DND-41 (cell line): ENCODE measurements around the gene ANKLE2.
"Not testable (repeated sequence)": the region's sequence is repeated elsewhere in the genome, so short reads cannot be mapped to it uniquely, and the experiment has no call there.

Experiments
- ATAC-seq: fragments of 200-7000 bp; cut with Tn5 transposase; 3 replicates; pipeline ENCODE4 v1.9.1; 2021; ENCODE audit warnings: low read depth; ENCODE audit not compliant: insufficient read depth
- DNase-seq: peaks from one replicate; pipeline ENCODE4 v3.0.0-alpha.2; 2020
- H2AFZ ChIP-seq: 2 replicates; pipeline ENCODE4 v1.6.0; 2012; ENCODE audit warnings: low read depth, low read length
- H3K27ac ChIP-seq: 2 replicates; pipeline ENCODE4 v1.5.1; 2012; ENCODE audit warnings: low read length, inconsistent platforms
- H3K27me3 ChIP-seq: fragments of 200-600 bp; sonication (generic); 2 replicates; pipeline ENCODE4 v1.6.0; 2012; ENCODE audit warnings: low read length, mild to moderate bottlenecking, inconsistent platforms; ENCODE audit not compliant: insufficient read depth, poor library complexity
- H3K36me3 ChIP-seq: 2 replicates; pipeline ENCODE4 v1.5.1; 2012; ENCODE audit warnings: low read length, inconsistent platforms; ENCODE audit not compliant: insufficient read depth
- H3K4me1 ChIP-seq: 2 replicates; pipeline ENCODE4 v1.5.1; 2012; ENCODE audit warnings: mild to moderate bottlenecking, low read length; ENCODE audit not compliant: insufficient read depth
- H3K4me2 ChIP-seq: 2 replicates; pipeline ENCODE4 v1.6.0; 2012; ENCODE audit warnings: mild to moderate bottlenecking, moderate library complexity, low read length, inconsistent platforms; ENCODE audit not compliant: insufficient read depth
- H3K4me3 ChIP-seq, 2 experiments: fragments of 200-600 bp in 1 of 2; shearing (Covaris generic) in 1 of 2; 2 replicates each; pipeline ENCODE4 v1.5.1; 2012 to 2016; ENCODE audit warnings: inconsistent platforms in 2 of 2, low read length in 2 of 2, mild to moderate bottlenecking in 2 of 2, low read depth in 1 of 2, moderate library complexity in 1 of 2
- H3K79me2 ChIP-seq: 2 replicates; pipeline ENCODE4 v1.6.0; 2012; ENCODE audit warnings: low read length, inconsistent platforms; ENCODE audit not compliant: insufficient read depth
- H3K9ac ChIP-seq: 2 replicates; pipeline ENCODE4 v1.6.0; 2012; ENCODE audit warnings: low read depth, mild to moderate bottlenecking, inconsistent platforms, low read length, moderate library complexity
- H3K9me3 ChIP-seq: 2 replicates; pipeline ENCODE4 v1.5.1; 2012; ENCODE audit warnings: low read length, moderate library complexity, mild to moderate bottlenecking, inconsistent platforms; ENCODE audit not compliant: insufficient read depth, severe bottlenecking
- H4K20me1 ChIP-seq: 2 replicates; pipeline ENCODE4 v1.6.0; 2012; ENCODE audit warnings: low read length; ENCODE audit not compliant: insufficient read depth
- EZH2 ChIP-seq: IDR thresholded peaks from 3 replicates; pipeline ENCODE4 v1.6.1; 2012; ENCODE audit warnings: borderline replicate concordance, low read depth, mild to moderate bottlenecking, moderate library complexity, low read length, inconsistent platforms; ENCODE audit not compliant: severe bottlenecking
- TF ChIP-seq, protein P1 (sequence below): IDR thresholded peaks from 2 replicates; pipeline ENCODE4 v1.5.1; 2012; ENCODE audit warnings: borderline replicate concordance, low read length, moderate library complexity, mild to moderate bottlenecking; ENCODE audit not compliant: poor library complexity, severe bottlenecking; ENCODE audit errors: extremely low read depth

ANKLE2 gene

GRCh38 chr12:132795847-132796246 lies 34.2 kb upstream of the ANKLE2 start:
- H3K36me3 ChIP-seq, result peaks cover 81% of the 10 kb centered on the region
- peaks cover 12% of the 10 kb centered on the region; the same call in 1 of the 2 replicates for H4K20me1 ChIP-seq

GRCh38 chr12:132791940-132792339 lies 30.3 kb upstream of the ANKLE2 start:
- H3K27ac ChIP-seq, H3K9me3 ChIP-seq, H3K4me2 ChIP-seq, H3K4me3 ChIP-seq, H4K20me1 ChIP-seq, H3K9ac ChIP-seq, H3K79me2 ChIP-seq, H3K4me1 ChIP-seq, H3K27me3 ChIP-seq, H2AFZ ChIP-seq, DNase-seq: not testable (repeated sequence)
- 0 out of 3 replicates have a peak, but pooled peaks have one; percentile 19 for ATAC-seq
- H3K36me3 ChIP-seq, result peaks cover 71% of the 10 kb centered on the region

More at GRCh38 chr12:132795847-132796246, 34.2 kb upstream of the ANKLE2 start:
- no peak overlapping the region for H3K9ac ChIP-seq
- H3K27me3 ChIP-seq, result no peaks in the 10 kb centered on the region
- no peak overlapping the region for H3K27ac ChIP-seq
- DNase-seq (no peak), ATAC-seq (no peak)
- H3K4me2 ChIP-seq, result no peak overlapping the region
- H3K9me3 ChIP-seq, result no peaks in the 10 kb centered on the region
- no peak overlapping the region for H2AFZ ChIP-seq
- H3K4me3 ChIP-seq, result no peak overlapping the region
- peaks cover 3% of the 10 kb centered on the region for H3K79me2 ChIP-seq
- TF ChIP-seq, protein P1, sequence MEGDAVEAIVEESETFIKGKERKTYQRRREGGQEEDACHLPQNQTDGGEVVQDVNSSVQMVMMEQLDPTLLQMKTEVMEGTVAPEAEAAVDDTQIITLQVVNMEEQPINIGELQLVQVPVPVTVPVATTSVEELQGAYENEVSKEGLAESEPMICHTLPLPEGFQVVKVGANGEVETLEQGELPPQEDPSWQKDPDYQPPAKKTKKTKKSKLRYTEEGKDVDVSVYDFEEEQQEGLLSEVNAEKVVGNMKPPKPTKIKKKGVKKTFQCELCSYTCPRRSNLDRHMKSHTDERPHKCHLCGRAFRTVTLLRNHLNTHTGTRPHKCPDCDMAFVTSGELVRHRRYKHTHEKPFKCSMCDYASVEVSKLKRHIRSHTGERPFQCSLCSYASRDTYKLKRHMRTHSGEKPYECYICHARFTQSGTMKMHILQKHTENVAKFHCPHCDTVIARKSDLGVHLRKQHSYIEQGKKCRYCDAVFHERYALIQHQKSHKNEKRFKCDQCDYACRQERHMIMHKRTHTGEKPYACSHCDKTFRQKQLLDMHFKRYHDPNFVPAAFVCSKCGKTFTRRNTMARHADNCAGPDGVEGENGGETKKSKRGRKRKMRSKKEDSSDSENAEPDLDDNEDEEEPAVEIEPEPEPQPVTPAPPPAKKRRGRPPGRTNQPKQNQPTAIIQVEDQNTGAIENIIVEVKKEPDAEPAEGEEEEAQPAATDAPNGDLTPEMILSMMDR, result no peak
- TF ChIP-seq EZH2, result no peak
- H3K4me1 ChIP-seq, result no peaks in the 10 kb centered on the region

DNA sequence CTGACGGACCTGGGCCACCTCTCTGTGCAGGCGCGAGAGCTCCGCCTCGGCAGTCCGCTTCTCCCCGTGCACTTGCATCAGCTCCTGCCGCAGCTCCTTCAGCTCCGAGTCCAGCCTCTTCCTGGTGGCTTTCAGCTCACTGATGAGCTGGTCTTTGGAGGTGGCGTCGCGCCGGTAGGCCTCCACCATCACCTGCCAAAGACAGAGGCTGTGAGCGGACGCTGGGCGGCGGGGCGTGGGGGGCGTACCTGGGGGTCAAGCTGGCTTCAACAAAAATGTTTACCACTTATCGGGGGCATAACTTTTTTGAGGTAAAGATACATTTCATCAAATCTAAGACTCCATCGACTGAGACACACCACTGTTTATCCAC lies 27.5 kb upstream of the ANKLE2 start:
- no peak for DNase-seq
- Histone ChIP-seq H3K4me3 (no peak overlapping the region), H3K4me1 (no peaks in the 10 kb centered on the region), H3K9ac (no peak overlapping the region), H3K79me2 (peaks cover 3% of the 10 kb centered on the region; the same call in 1 of the 2 replicates), H3K27ac (no peak overlapping the region), H3K4me2 (no peak overlapping the region), H3K36me3 (peaks cover 71% of the 10 kb centered on the region), H2AFZ (no peak overlapping the region), H3K9me3 (no peaks in the 10 kb centered on the region), H3K27me3 (no peaks in the 10 kb centered on the region), H4K20me1 (peaks cover 15% of the 10 kb centered on the region)
- ATAC-seq, result no peak
- no peak for TF ChIP-seq EZH2
- TF ChIP-seq, protein P1, result no peak

DNA sequence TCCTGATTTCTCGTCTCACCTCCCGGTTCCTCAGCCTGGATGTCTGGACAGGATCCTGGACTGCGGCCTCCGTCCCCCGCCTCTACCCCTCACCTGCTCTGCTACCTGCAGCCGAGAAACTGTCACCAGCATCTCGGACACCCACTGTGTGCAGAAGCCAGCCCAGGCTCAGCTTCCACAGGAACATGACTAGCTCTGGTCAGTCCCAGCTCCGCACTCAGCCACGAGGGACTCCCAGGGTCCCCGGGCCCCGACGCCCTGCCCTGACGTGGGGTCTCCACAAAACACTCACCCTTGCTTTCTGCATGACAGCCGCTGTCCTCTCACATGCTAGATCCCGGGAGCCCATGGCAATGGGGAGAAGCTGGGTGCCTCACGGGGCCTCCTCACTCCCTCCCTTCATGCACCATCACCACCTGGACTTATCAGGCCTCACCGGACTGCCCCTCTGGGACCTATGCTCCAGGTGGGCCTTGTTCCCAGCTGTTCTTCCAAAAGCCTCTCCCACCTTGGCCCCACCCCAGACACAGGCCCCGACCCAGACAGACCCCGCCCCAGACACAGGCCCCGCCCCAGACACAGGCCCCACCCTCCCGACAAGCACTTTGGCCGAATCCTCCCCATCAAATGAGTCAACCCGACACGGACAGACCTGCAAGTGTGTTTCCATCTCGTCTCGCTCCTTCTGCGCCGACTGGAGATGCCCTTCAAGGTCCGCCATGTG lies 26.9 kb upstream of the ANKLE2 start:
- ATAC-seq (no peak), DNase-seq (no peak)
- Histone ChIP-seq H3K79me2 (no peaks in the 10 kb centered on the region), H3K4me1 (no peaks in the 10 kb centered on the region), H4K20me1 (peaks cover 11% of the 10 kb centered on the region), H3K27me3 (no peaks in the 10 kb centered on the region), H3K4me2 (no peak overlapping the region), H2AFZ (no peak overlapping the region), H3K9me3 (no peaks in the 10 kb centered on the region), H3K27ac (no peak overlapping the region), H3K36me3 (peaks cover 71% of the 10 kb centered on the region), H3K4me3 (no peak overlapping the region), H3K9ac (no peak overlapping the region)
- TF ChIP-seq, protein P1, result no peak
- no peak for TF ChIP-seq EZH2
